ENCODE results near the gene DMRTB1.

The DMRTB1 gene

GRCh38 chr1:53503433-53504217, 44.4 kb downstream of the DMRTB1 start:
- Histone ChIP-seq H3K27ac (ENCODE audit: low read depth, low read length, severe bottlenecking) (no peak overlapping the region), H3K4me1 (ENCODE audit: control insufficient read depth, insufficient read depth, low read length, poor library complexity, severe bottlenecking) (peaks cover 5% of the 10 kb centered on the region), H3K36me3 (ENCODE audit: control insufficient read depth, insufficient read depth, low read length) (no peaks in the 10 kb centered on the region), H3K4me3 (ENCODE audit: extremely low read depth, insufficient read depth, low read length, poor library complexity, severe bottlenecking) (no peak overlapping the region), H3K9me3 (ENCODE audit: control insufficient read depth, low read length) (no peaks in the 10 kb centered on the region)
- WGBS, 2 experiments (ENCODE audit: insufficient coverage in 2 of 2) = 63 to 66% methylated on average over 22 to 23 of the region's 27 CpGs

- Histone ChIP-seq H3K4me3 (ENCODE audit: extremely low read depth, insufficient read depth, low read length, poor library complexity, severe bottlenecking) (no peak overlapping the region), H3K4me1 (ENCODE audit: control insufficient read depth, insufficient read depth, low read length, poor library complexity, severe bottlenecking) (peaks cover 10% of the 10 kb centered on the region), H3K36me3 (ENCODE audit: control insufficient read depth, insufficient read depth, low read length) (no peaks in the 10 kb centered on the region), H3K9me3 (ENCODE audit: control insufficient read depth, low read length) (no peaks in the 10 kb centered on the region), H3K27ac (ENCODE audit: low read depth, low read length, severe bottlenecking) (no peak overlapping the region)
- 86 to 96% methylated on average over 8 of the region's 9 CpGs for WGBS, 2 experiments (ENCODE audit: insufficient coverage in 2 of 2)
These were observed 45.7 kb downstream of the DMRTB1 start for GRCh38 chr1:53504901-53505300.

GRCh38 chr1:53505401-53505800, 46.2 kb downstream of the DMRTB1 start:
- H3K4me1 ChIP-seq (ENCODE audit: control insufficient read depth, insufficient read depth, low read length, poor library complexity, severe bottlenecking) = peaks cover 10% of the 10 kb centered on the region
- 85 to 92% methylated on average over 5 to 9 of the region's 9 CpGs for WGBS, 2 experiments (ENCODE audit: insufficient coverage in 2 of 2)

GRCh38 chr1:53505891-53506290, 46.7 kb downstream of the DMRTB1 start:
- Histone ChIP-seq H3K9me3 (ENCODE audit: control insufficient read depth, low read length) (no peaks in the 10 kb centered on the region), H3K27ac (ENCODE audit: low read depth, low read length, severe bottlenecking) (no peak overlapping the region), H3K4me3 (ENCODE audit: extremely low read depth, insufficient read depth, low read length, poor library complexity, severe bottlenecking) (no peak overlapping the region), H3K4me1 (ENCODE audit: control insufficient read depth, insufficient read depth, low read length, poor library complexity, severe bottlenecking) (peaks cover 10% of the 10 kb centered on the region), H3K36me3 (ENCODE audit: control insufficient read depth, insufficient read depth, low read length) (no peaks in the 10 kb centered on the region)
- WGBS, 2 experiments (ENCODE audit: insufficient coverage in 2 of 2) = 90 to 93% methylated on average over 10 to 11 of the region's 13 CpGs

More at GRCh38 chr1:53505401-53505800, 46.2 kb downstream of the DMRTB1 start:
- Histone ChIP-seq H3K36me3 (ENCODE audit: control insufficient read depth, insufficient read depth, low read length) (no peaks in the 10 kb centered on the region), H3K9me3 (ENCODE audit: control insufficient read depth, low read length) (no peaks in the 10 kb centered on the region), H3K27ac (ENCODE audit: low read depth, low read length, severe bottlenecking) (no peak overlapping the region), H3K4me3 (ENCODE audit: extremely low read depth, insufficient read depth, low read length, poor library complexity, severe bottlenecking) (no peak overlapping the region)

- WGBS, 2 experiments (ENCODE audit: insufficient coverage in 2 of 2) = 92 to 95% methylated on average over 20 to 23 of the region's 25 CpGs
- Histone ChIP-seq H3K9me3 (ENCODE audit: control insufficient read depth, low read length) (no peaks in the 10 kb centered on the region), H3K4me1 (ENCODE audit: control insufficient read depth, insufficient read depth, low read length, poor library complexity, severe bottlenecking) (peaks cover 10% of the 10 kb centered on the region), H3K27ac (ENCODE audit: low read depth, low read length, severe bottlenecking) (no peak overlapping the region), H3K36me3 (ENCODE audit: control insufficient read depth, insufficient read depth, low read length) (no peaks in the 10 kb centered on the region), H3K4me3 (ENCODE audit: extremely low read depth, insufficient read depth, low read length, poor library complexity, severe bottlenecking) (no peak overlapping the region)
These were observed 47.3 kb downstream of the DMRTB1 start for GRCh38 chr1:53506355-53507050.

- WGBS, 2 experiments (ENCODE audit: insufficient coverage in 2 of 2) = 73 to 90% methylated on average over 9 to 13 of the region's 13 CpGs
- Histone ChIP-seq H3K4me1 (ENCODE audit: control insufficient read depth, insufficient read depth, low read length, poor library complexity, severe bottlenecking) (peaks cover 10% of the 10 kb centered on the region), H3K27ac (ENCODE audit: low read depth, low read length, severe bottlenecking) (no peak overlapping the region), H3K9me3 (ENCODE audit: control insufficient read depth, low read length) (no peaks in the 10 kb centered on the region), H3K36me3 (ENCODE audit: control insufficient read depth, insufficient read depth, low read length) (no peaks in the 10 kb centered on the region), H3K4me3 (ENCODE audit: extremely low read depth, insufficient read depth, low read length, poor library complexity, severe bottlenecking) (no peak overlapping the region)
These were observed 48.1 kb downstream of the DMRTB1 start for GRCh38 chr1:53507116-53507820.

- peaks cover 9% of the 10 kb centered on the region for H3K4me1 ChIP-seq (ENCODE audit: control insufficient read depth, insufficient read depth, low read length, poor library complexity, severe bottlenecking)
These were observed 49.1 kb downstream of the DMRTB1 start for GRCh38 chr1:53508056-53508990.

GRCh38 chr1:53508991-53509666, 49.9 kb downstream of the DMRTB1 start:
- Histone ChIP-seq H3K4me3 (ENCODE audit: extremely low read depth, insufficient read depth, low read length, poor library complexity, severe bottlenecking) (no peak overlapping the region), H3K27ac (ENCODE audit: low read depth, low read length, severe bottlenecking) (no peak overlapping the region), H3K4me1 (ENCODE audit: control insufficient read depth, insufficient read depth, low read length, poor library complexity, severe bottlenecking) (peaks cover 7% of the 10 kb centered on the region), H3K36me3 (ENCODE audit: control insufficient read depth, insufficient read depth, low read length) (no peaks in the 10 kb centered on the region), H3K9me3 (ENCODE audit: control insufficient read depth, low read length) (no peaks in the 10 kb centered on the region)
- WGBS, 2 experiments (ENCODE audit: insufficient coverage in 2 of 2) = 80 to 84% methylated on average over 19 to 23 of the region's 23 CpGs

More at GRCh38 chr1:53508056-53508990, 49.1 kb downstream of the DMRTB1 start:
- Histone ChIP-seq H3K36me3 (ENCODE audit: control insufficient read depth, insufficient read depth, low read length) (no peaks in the 10 kb centered on the region), H3K4me3 (ENCODE audit: extremely low read depth, insufficient read depth, low read length, poor library complexity, severe bottlenecking) (no peak overlapping the region), H3K27ac (ENCODE audit: low read depth, low read length, severe bottlenecking) (no peak overlapping the region), H3K9me3 (ENCODE audit: control insufficient read depth, low read length) (no peaks in the 10 kb centered on the region)
- 92 to 95% methylated on average over 17 to 19 of the region's 22 CpGs for WGBS, 2 experiments (ENCODE audit: insufficient coverage in 2 of 2)

- no peak overlapping the region for H3K27ac ChIP-seq (ENCODE audit: low read depth, low read length, severe bottlenecking)
- WGBS, 2 experiments (ENCODE audit: insufficient coverage in 2 of 2) = 92 to 95% methylated on average over 8 to 12 of the region's 13 CpGs
- H3K4me1 ChIP-seq (ENCODE audit: control insufficient read depth, insufficient read depth, low read length, poor library complexity, severe bottlenecking) = peaks cover 7% of the 10 kb centered on the region
- no peaks in the 10 kb centered on the region for H3K9me3 ChIP-seq (ENCODE audit: control insufficient read depth, low read length)
- no peaks in the 10 kb centered on the region for H3K36me3 ChIP-seq (ENCODE audit: control insufficient read depth, insufficient read depth, low read length)
- H3K4me3 ChIP-seq (ENCODE audit: extremely low read depth, insufficient read depth, low read length, poor library complexity, severe bottlenecking) = no peak overlapping the region
These were observed 50.6 kb downstream of the DMRTB1 start for GRCh38 chr1:53509775-53510174.

All from mesodermal cell (in vitro differentiated cells).